Transverse colon (tissue), 4 donors: Measurements from ENCODE around the gene ULK4.

Experiments
- EP300 ChIP-seq: sonication (generic); formaldehyde crosslinking; IDR thresholded peaks from one replicate; pipeline ENCODE4 v1.6.1; 2017; ENCODE audit warnings: antibody characterized with exemption, low read depth
- POLR2A ChIP-seq: fragments of 450-650 bp; IDR thresholded peaks from one replicate; pipeline ENCODE4 v1.6.1; 2016; ENCODE audit warnings: antibody characterized with exemption, mild to moderate bottlenecking, moderate library complexity
- POLR2AphosphoS5 ChIP-seq, 3 donors: sonication (generic); formaldehyde crosslinking; IDR thresholded peaks; one replicate each; pipeline ENCODE4 v1.6.1; 2016; ENCODE audit warnings: antibody characterized with exemption in 3 of 3
- TF ChIP-seq, protein P1 (sequence below), 5 experiments: fragments of 200-600 bp in 3 of 5; fragments of 450-650 bp in 2 of 5; sonication (generic) in 3 of 5; IDR thresholded peaks; 1 replicate in 2 of 5; 2 replicates in 3 of 5; pipeline ENCODE4 v1.5.1; 2016 to 2017; ENCODE audit warnings: antibody characterized with exemption in 5 of 5, inconsistent platforms in 3 of 5, mild to moderate bottlenecking in 2 of 5, moderate library complexity in 1 of 5

- TF ChIP-seq EP300: no peak
- TF ChIP-seq, protein P1, sequence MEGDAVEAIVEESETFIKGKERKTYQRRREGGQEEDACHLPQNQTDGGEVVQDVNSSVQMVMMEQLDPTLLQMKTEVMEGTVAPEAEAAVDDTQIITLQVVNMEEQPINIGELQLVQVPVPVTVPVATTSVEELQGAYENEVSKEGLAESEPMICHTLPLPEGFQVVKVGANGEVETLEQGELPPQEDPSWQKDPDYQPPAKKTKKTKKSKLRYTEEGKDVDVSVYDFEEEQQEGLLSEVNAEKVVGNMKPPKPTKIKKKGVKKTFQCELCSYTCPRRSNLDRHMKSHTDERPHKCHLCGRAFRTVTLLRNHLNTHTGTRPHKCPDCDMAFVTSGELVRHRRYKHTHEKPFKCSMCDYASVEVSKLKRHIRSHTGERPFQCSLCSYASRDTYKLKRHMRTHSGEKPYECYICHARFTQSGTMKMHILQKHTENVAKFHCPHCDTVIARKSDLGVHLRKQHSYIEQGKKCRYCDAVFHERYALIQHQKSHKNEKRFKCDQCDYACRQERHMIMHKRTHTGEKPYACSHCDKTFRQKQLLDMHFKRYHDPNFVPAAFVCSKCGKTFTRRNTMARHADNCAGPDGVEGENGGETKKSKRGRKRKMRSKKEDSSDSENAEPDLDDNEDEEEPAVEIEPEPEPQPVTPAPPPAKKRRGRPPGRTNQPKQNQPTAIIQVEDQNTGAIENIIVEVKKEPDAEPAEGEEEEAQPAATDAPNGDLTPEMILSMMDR (IDR thresholded peaks at IDR 0.05): no peak
- TF ChIP-seq POLR2A: no peak
- no peak for TF ChIP-seq POLR2AphosphoS5 (IDR thresholded peaks at IDR 0.05)
Observed at GRCh38 chr3:41673650-41674049, 288.3 kb downstream of the ULK4 start.
